GM21515 (cell line): ENCODE data around the gene PRKRIP1.
"Not testable (repeated sequence)": the region's sequence is repeated elsewhere in the genome, so short reads cannot be mapped to it uniquely, and the experiment has no call there.

Source experiments
- ATAC-seq: cut with Tn5 transposase; IDR thresholded peaks from one replicate; pipeline ENCODE4 v1.9.1; 2021; ENCODE audit not compliant: unreplicated experiment

PRKRIP1 gene

DNA sequence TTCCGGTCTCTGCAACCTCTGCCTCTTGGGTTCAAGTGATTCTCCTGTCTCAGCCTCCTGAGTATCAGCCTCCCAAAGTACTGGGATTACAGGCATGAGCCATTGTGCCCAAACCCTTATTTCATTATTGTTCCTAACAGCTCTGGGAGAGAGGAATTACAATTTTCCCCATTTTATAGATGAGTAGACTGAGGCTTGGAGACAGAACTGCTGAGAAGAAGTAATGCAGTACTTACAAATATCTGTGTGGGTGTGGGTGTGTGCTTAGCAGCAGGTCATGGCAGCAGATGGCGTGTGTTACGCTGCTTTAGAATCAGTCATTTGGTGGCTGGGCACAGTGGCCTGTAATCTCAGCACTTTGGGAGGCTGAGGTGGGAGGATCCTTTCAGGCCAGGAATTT is 7.4 kb downstream of the PRKRIP1 start:
- no peak for ATAC-seq

DNA sequence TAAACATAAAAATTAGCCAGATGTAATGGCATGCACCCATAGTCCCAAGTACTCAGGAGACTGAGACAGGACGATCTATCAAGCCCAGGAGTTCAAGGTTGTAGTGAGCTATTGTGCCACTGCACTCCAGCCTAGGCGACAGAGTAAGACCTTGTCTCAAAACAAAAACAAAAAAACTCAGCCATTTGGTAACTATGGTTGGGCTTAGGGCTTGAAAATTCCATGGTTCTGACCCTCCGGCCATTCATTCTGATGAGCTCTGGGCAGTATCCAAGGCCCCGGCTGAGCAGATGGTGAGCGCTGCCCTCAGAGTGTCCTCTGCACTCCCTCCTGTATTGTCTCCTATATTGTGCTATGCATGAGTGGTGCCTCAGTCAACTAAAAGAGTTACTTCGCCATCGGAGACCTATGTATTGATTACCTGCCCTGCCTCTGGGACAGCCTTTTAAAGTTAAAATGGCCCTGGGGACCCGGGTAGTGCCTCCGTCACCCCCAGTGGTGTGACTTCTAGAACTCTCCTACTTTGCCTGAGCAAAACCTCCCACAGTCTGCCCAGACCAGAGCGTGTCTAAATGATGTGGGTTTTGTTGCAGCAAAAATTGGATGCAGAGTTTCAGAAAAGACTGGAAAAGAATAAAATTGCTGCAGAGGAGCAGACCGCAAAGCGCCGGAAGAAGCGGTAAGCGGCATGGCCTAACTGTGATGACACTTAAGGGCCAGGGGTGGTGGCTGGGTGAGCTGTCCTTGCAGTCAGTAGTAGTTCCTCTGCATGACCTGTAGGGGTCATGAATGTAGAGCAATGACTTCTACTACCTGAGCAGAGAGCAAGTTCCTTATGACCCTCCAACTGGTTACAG is 8.1 kb downstream of the PRKRIP1 start:
- peak; percentile 80 for ATAC-seq

DNA sequence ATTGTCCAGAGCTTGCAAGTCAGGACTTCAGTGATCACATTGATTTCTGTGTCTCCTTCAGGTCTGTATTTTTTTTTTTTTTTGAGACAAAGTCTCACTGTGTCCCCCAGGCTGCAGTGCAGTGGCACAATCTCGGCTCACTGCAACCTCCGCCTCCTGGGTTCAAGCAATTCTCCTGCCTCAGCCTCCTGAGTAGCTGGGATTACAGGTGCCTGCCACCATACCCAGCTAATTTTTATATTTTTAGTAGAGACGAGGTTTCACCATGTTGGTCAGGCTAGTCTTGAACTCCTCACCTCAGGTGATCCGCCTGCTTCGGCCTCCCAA is 8.7 kb downstream of the PRKRIP1 start:
- not testable (repeated sequence) for ATAC-seq

DNA sequence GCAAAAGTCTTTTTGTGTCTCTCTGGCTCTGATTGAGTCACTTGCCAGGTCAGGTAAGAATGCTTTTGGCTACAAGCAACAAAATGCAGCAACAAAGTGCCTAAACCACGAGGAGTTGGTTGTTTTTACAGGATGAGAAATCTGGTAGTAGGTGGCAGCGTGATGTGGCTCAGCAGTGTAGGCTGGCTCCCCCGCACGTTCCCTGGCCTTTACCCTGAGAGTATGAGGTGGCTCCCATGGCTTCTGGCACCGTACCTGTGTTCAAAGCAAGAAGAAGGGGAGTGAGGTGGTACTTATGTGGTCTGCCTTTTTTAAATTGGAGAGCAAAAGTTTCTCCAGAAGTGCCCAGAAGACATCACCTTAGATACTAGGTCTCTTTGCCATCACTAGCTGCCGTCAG is 11.7 kb downstream of the PRKRIP1 start:
- ATAC-seq, result peak; percentile 11

- peak; percentile 40 for ATAC-seq
Measured at GRCh38 chr7:102408530-102408929, 12.4 kb downstream of the PRKRIP1 start.

DNA sequence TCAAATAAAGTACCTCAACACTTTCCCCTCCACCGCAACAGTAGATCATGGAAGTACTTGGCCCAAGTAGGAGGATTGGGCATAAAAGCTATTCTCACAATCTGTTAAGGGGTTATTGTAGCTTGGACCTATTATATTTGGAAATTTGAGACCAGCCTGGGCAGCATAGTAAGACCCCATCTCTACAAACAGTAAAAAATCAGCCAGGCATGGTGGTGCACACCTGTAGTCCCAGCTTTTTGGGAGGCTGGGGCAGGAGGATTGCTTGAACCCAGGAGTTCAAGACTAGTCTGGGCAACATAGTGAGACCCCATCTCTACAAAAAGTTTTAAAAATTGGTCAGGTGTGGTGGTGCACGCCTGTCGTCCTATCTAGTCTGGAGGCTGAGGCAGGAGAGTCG is 13.2 kb downstream of the PRKRIP1 start:
- ATAC-seq, result no peak

DNA sequence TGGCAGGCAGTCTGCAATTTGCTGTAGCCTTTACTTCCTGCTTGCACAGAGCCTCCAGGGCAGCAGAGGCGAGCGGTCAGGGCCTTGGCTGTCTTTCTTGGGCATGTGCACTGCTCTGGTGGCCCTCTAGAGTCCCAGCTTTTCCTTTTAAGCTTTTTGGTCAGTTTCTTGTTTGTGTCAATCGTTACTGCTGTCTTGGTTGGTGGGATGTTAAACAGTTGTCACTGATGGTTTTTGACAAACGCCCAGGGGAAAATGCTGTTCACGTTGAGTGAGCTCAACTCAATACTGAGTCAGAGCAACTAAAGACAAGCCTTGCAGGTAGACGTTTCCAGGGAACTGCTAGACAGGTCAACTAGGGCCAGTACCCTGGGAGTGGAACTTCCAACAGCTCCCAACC is 14.0 kb downstream of the PRKRIP1 start:
- ATAC-seq, result no peak

DNA sequence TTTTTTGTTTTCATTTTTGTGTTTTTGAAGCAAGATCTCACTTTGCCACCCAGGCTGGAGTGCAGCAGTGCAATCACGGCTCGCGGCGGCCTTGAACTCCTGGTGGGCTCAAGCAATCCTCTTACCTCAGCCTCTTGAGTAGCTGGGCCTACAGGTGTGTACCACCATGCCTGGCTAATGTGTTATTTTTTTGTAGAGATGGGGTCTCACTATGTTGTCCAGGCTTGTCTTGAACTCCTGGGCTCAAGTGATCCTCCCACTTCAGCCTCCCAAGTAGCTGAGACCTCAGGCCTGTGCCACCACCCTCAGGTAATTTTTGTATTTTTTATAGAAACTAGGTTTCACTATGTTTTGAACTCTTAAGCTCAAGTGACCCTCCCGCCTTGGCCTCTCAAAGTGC is 14.8 kb downstream of the PRKRIP1 start:
- no peak for ATAC-seq

DNA sequence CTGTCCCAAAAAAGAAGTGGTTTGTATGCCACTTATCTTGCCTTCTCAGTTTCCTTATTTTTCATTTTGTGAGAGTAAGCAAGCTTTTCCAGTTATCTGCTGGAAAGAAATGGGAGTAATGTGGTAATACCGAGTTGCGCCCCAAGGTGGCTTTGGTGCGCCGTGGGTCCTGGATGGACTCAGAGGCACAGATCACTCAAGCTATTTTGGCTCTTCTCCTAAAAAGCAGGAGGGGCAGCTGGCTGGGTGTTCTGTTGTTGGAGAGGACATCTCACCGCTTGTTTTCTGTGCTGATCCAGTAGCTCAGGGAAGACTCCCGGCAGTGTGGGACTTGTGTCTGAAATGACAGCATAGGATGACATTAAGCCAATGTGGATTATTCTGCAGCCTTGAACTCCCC is 16.4 kb downstream of the PRKRIP1 start:
- no peak for ATAC-seq

GRCh38 chr7:102413091-102413490 is 16.9 kb downstream of the PRKRIP1 start:
- ATAC-seq, result no peak

DNA sequence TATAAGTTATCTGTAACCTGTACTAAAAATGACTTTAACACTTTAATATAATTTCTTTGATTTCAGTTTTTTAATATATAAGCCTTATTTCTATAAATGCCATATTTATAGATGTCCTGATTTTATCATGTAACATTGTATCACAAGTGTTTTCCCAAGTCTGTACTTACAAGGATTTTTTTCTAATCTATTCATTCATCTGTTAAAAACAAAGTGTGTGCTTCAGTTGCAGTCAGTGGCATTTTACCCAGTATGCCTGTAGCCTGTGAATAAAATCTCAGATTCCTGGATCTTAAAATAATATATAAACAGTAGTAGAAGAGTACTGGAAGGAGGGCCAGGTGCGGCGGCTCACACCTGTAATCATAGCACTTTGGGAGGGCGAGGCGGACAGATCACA is 17.4 kb downstream of the PRKRIP1 start:
- no peak for ATAC-seq

GRCh38 chr7:102415685-102416225 is 19.6 kb downstream of the PRKRIP1 start:
- ATAC-seq, result peak; percentile 46

GRCh38 chr7:102416406-102416805 is 20.2 kb downstream of the PRKRIP1 start:
- no peak for ATAC-seq

DNA sequence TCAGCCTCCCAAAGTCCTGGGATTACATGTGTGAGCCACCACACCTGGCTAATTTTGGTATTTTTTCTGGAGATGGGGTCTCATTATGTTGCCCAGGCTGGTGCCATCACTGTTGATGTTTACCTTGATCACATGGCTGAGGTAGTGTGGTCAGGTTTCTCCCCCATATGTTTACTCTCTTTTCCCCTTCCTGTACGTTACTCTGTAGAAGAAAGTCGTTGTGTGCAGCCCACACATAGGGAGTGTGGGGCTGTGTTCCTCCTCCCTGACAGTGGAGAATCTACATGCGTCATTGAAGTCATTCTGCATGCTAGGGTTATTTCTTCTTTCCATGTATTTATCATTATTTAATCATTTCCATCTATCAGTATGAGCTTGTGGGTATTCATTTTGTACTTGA is 20.9 kb downstream of the PRKRIP1 start:
- no peak for ATAC-seq

GRCh38 chr7:102418592-102418991 is 22.4 kb downstream of the PRKRIP1 start:
- ATAC-seq, result no peak

GRCh38 chr7:102421706-102422240 is 25.6 kb downstream of the PRKRIP1 start:
- ATAC-seq, result no peak

DNA sequence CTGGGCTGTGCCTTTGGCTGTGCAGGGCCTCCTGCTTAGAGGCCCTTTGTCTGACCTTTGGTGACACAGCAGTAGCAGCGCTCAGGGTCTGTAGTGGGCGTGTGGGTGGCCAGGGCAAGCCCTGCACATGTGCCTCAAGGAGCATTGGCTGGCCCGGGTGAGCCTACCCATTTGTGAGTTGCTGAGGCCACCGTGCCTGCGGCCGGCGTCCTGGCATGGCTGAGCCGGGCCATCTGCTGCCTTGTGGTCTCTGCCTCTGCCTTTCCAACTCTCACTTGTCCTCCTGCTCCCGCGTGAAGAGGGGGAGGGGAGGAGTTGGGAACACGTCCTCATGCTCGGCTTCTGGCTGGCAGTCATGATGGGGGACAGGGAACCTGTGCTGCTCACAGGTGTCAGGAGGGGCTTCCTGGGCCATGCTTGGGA is 28.0 kb downstream of the PRKRIP1 start:
- ATAC-seq, result no peak

DNA sequence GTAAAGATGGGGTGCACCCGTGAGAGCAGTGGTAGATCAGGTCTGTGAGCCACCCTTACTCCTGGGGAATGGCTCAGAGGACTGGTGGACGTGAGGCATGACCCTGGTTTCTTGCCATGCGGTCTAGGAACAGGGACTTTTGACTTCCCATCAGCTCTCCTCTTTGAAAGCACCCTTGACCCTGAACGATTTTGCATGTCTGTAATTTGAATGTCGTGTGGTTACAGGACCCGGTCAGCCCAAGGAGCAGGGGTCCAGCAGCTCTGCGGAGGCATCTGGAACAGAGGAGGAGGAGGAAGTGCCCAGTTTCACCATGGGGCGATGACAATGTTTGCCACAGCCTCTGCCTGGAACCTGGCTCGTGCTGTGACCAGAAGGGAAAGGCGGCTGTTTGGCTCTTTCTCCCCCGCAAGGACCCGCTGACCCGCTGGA is 28.6 kb downstream of the PRKRIP1 start:
- ATAC-seq, result no peak

GRCh38 chr7:102425639-102426267 is 29.6 kb downstream of the PRKRIP1 start:
- ATAC-seq, result peak; percentile 67

- ATAC-seq, result peak; percentile 54
Measured at GRCh38 chr7:102426268-102427018, 30.3 kb downstream of the PRKRIP1 start.

- no peak for ATAC-seq
Measured at GRCh38 chr7:102427019-102427405, 30.8 kb downstream of the PRKRIP1 start.
